ENCODE results near the gene CLEC3B.
"Not testable (repeated sequence)": the region's sequence is repeated elsewhere in the genome, so short reads cannot be mapped to it uniquely, and the experiment has no call there.

CLEC3B gene

DNA sequence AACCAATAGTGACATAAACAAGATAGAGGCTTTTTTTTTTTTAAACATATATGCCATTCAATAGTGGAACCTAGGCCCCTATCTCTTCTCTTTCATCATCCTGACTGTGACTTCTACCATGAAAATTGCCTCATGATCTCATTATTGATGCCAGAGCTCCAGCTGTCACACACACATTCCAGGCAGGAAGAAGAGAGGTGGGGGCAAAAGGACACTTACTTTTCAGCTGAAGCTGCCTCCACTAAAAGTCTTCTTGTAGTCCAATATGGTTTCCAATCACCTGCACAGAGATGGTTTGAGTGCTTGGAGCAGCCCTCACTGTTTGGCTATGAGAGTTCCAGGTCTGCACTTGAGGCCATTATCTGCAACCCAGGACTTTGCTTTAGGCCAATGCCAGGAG, 45.0 kb downstream of the CLEC3B start:
- DNase-seq: no peak

DNA sequence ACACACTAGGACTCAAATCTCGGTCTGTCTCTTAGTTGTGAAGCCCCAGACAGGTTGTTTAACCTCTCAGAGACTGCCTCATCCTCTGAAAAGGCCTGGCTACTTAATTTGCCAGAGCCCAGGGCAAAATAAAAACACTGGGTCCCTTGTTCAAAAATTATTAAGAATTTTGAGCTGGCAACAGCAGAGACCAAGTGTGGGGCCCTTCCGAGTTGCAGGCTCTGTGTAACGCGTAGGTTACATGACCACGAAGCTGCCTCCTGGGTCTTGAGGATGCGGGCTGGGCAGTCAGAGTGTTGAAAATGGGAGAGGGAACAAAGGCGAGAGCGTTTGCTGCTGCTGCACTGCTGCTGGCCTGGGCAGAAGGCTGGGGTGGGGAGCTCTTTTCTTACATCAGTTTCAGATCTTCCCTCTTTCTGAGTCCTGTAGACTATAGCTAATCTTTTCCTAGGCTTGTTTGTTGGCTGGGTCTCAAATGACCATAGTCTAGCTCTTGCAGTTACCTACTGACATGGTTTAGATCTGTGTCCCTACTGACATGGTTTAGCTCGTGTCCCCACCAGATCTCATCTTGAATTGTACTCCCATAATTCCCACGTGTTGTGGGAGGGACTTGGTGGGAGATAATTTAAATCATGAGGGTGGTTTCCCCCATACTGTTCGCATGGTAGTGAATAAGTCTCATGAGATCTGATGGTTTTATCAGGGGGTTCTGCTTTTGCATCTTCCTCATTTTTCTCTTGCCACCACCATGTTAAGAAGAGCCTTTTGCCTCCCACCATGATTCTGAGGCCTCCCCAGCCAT, 49.9 kb downstream of the CLEC3B start:
- no peak for DNase-seq

- DNase-seq: not testable (repeated sequence)
Observed at GRCh38 chr3:45078256-45078655, 52.2 kb downstream of the CLEC3B start.

GRCh38 chr3:45078910-45079522, 52.9 kb downstream of the CLEC3B start:
- no peak for DNase-seq

GRCh38 chr3:45079715-45080114, 53.6 kb downstream of the CLEC3B start:
- DNase-seq: no peak

- DNase-seq: no peak
Observed at GRCh38 chr3:45080824-45081223, 54.7 kb downstream of the CLEC3B start.

DNA sequence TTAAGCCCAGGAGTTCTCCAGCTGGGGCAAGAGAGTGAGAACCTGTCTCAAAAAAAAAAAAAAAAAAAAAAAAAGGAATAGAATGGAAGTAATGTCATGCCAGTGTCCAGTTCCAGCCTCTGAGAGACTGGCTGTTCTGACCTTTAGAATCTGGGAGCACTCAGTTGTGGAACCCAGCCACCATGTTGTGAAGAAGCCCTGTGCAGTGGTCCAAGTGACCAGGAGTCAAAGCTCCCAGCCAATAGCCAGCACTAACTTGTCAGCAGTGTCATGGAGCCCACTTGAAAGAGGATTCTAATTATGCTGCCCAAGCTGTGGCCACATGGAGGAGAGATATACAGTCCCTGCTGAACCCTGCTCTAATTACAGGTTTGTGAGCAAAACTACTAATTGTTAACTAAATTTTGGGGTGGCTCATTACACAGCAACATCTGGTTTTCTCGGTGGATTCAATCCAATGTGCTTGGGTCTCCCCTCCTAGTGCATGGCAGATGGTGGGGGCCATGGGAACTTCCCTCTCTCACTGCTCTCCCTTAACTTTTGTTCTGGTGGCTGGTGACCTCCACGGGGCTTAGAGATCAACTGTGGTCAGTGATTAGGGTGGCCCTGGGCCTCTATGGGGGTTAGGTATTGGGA, 55.5 kb downstream of the CLEC3B start:
- no peak for DNase-seq

- DNase-seq: no peak
Observed at GRCh38 chr3:45082142-45082538, 56.0 kb downstream of the CLEC3B start.

- no peak for DNase-seq
Observed at GRCh38 chr3:45083023-45083422, 56.9 kb downstream of the CLEC3B start.

DNA sequence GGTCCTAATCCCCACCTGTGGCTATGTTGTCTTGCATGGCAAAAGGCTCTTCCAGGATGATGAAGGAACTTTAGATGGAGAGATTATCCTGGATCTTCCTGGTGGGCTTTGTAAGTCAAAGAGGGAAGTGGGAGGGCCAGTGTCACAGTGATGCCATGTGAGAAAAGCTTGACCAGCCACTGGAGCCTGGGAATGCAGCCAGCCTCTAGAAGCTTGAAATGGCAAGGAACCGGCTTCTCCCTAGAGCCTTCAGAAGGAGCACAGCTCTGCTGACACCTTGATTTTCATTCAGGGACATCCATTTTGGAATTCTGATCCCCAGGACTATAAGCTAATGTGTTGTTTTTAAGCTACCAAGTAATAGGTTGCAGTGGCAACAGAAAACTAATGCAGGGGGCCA, 58.3 kb downstream of the CLEC3B start:
- no peak for DNase-seq

DNA sequence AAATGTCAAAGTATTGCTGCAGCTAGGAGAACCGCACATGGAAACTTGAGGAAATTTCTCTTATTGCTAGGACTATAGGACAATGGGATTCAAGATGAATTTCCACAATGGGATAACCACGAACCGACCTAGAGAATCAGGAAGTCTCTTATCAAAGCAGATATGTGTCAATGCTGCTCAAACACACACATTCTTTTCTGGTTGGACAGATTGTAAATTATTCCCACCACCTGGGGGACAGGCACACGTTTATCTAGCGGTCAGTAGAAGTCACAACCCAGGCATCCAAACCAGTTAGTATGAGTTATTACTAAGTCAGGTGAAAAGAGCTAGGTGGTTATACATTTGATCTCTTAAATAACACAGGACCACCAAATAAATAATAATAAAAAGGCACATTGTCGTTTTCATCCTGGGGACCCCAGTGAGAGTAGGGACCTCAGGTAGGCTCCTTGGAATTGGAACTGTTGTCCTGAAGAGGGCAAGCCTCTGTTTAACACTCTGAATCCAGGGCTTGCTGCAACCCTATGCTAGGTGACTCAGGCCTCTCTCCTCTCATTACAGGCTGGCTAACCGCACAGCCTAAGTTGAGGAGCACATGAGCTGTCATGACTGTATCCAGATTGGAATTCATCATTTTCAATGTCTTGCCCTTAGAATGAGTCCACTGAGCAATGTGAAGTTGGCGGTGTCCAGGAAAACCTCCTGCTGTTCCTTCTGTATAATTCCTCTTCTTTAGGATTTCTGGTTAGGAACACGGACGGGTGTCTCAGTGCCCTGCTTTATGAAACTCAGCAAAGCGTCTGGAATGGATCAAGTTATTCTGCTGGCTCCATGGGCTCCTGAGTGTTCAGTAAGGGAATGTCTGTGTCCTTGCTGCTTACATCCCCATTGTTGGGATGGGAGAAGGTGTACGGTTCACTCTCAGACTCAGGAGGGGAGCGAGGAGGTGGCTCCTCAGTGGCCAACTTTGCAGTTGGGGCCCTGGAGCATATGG, 59.0 kb downstream of the CLEC3B start:
- DNase-seq: no peak
